C4-2B (cell line): ENCODE data around the gene ASB3.

Experiments used
- ZFX ChIP-seq: fragments of 450-650 bp; IDR thresholded peaks from 2 replicates; pipeline ENCODE4 v1.6.1; 2017
- TF ChIP-seq, protein P1 (sequence below): fragments of 450-650 bp; conservative IDR thresholded peaks from 2 replicates; pipeline ENCODE4 v1.5.1; 2017; ENCODE audit warnings: mild to moderate bottlenecking

DNA sequence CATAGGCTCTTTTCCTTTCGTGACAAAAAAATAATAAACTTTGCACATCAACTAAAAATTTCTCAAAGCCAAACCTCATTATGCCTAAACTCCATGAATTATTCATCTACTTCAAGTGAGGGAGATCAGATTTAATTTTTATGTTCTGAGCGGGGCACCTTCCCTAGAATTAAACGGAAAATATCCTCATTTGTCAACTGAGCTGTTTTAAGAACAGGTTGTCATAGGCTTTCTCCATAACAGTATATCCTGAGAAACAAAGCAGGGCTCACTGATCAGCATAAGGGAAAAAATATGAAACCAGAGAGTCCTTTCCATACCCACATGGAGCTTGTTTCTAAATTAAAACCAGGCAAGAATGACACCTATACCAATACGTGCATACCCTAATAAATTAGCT, 150.6 kb downstream of the ASB3 start:
- TF ChIP-seq, protein P1, sequence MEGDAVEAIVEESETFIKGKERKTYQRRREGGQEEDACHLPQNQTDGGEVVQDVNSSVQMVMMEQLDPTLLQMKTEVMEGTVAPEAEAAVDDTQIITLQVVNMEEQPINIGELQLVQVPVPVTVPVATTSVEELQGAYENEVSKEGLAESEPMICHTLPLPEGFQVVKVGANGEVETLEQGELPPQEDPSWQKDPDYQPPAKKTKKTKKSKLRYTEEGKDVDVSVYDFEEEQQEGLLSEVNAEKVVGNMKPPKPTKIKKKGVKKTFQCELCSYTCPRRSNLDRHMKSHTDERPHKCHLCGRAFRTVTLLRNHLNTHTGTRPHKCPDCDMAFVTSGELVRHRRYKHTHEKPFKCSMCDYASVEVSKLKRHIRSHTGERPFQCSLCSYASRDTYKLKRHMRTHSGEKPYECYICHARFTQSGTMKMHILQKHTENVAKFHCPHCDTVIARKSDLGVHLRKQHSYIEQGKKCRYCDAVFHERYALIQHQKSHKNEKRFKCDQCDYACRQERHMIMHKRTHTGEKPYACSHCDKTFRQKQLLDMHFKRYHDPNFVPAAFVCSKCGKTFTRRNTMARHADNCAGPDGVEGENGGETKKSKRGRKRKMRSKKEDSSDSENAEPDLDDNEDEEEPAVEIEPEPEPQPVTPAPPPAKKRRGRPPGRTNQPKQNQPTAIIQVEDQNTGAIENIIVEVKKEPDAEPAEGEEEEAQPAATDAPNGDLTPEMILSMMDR, result no peak
- no peak for TF ChIP-seq ZFX
